NCI-H774 (cell line): ENCODE results near the gene PPTC7.
"Not testable (repeated sequence)": the region's sequence is repeated elsewhere in the genome, so short reads cannot be mapped to it uniquely, and the experiment has no call there.

ENCODE experiments used
- DNase-seq: peaks from one replicate; lab custom pipeline; 2025; lab: John Stamatoyannopoulos, UW

The PPTC7 gene

DNA sequence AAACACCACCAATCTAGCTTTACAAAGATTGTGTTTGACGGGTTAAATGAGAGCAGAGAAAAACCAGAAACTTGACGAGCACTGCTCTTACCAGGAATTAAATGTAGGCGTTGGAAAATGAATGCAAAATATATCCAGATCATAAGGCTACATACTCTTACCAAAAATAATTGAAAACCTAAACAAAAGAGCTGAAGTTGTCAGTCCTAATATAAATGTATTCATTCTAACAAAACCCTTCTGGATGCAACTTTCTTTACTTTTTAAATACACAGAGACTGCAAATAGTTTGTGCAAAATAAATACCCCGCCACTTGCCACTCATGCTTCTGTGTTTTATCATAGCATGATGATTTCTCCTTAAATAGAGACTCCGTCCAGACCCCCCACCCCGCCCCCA is 48.3 kb downstream of the PPTC7 start:
- no peak for DNase-seq

GRCh38 chr12:110533607-110534006 is 49.5 kb downstream of the PPTC7 start:
- DNase-seq: no peak

DNA sequence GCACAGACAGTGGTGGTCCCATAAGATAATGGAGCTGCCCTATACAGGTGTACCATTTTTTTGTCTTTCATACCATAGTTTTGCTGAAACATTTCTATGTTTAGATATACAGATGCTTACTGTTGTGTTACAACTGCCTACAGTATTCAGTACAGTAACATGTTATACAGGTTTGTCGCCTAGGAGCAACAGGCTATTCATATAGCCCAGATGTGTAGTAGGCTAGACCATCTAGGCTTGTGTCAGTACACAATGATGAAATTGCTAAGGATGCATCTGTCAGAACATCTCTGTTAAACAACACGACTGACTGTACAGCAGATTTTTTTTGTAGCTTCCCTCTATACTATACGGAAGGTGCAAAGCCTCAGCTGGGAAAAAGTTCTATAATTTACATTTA is 50.5 kb downstream of the PPTC7 start:
- DNase-seq: no peak

DNA sequence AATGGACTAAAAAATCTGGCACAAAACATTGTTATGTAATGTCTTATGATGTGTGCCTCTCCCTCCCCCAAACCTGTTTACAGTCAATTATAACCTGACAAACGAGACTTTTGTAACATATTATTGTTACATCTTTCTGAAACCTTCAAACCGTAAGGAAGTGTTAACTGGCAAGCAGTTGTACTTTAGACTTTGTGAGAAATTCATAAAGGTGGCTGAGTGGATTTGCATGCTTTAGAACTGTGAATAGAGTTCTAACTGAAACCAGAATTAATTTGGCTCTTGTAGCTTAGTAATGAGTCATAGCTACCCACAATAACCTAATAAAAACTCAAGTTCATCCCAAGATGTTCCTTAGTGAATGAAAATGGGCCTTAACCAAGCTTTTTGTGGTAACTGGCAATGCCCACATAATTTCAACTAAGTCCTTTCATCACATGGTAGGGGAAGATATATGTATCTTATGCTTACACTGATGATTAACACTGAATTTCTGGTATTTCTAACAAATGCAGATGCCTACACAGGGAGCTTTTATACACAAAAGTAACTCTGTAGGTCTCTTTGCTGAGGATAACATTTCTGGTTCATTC is 51.3 kb downstream of the PPTC7 start:
- no peak for DNase-seq

DNA sequence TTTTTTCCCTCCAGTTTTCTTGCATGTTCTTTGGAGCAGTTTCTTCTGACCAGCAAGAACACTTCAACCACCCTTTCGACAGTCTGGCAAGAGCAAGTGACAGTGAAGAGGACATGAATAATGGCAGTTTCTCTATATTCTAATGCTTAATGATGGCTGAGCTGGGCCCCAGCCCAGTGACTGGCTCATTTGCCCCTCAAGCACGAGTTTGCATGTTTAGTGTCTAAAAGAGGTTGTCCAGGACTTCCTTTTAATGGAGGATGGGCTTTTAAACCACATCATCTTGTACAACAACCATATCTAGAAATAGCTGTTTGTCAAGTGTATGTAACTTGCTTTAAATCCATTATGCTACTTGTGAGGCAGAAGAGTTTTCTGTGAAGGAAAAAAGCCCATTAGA is 52.6 kb downstream of the PPTC7 start:
- no peak for DNase-seq

GRCh38 chr12:110528277-110528839 is 54.8 kb downstream of the PPTC7 start:
- DNase-seq: no peak

GRCh38 chr12:110520876-110521712 is 62.0 kb downstream of the PPTC7 start:
- not testable (repeated sequence) for DNase-seq

DNA sequence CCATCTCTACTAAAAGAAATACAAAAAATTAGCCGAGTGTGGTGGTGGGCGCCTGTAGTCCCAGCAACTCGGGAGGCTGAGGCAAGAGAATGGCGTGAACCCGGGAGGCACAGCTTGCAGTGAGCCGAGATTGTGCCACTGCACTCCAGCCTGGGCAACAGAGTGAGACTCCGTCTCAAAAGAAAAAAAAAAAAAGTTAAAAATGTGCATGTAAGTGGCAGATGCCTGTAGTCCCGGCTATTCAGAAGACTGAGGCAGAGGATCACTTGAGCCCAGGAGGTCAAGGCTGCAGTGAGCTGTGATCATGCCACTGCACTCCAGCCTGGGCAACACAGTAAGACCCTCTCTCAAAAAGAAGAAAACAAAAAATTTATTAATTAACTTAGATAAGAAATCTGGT is 65.1 kb downstream of the PPTC7 start:
- not testable (repeated sequence) for DNase-seq

GRCh38 chr12:110516995-110517394 is 66.1 kb downstream of the PPTC7 start:
- DNase-seq: no peak

DNA sequence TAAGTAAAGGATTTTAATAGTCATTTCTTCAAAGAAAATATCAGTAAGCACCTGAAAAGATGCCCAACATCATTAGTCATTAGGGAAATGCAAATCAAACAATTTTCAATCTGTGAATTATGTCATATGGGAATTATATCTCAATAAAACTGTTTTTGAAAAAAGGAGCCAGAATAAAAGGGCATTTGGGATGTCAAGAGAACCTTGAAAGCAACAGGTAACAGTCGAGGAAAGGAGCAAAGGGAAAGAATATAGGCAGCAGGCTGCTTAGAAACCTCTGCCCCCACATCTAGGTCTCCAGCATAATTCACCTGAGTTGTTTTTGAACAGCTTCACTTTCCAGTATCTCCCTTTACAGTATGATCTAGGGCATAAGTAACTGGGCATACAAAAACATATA is 68.8 kb downstream of the PPTC7 start:
- DNase-seq: no peak

GRCh38 chr12:110513842-110514241 is 69.3 kb downstream of the PPTC7 start:
- no peak for DNase-seq

DNA sequence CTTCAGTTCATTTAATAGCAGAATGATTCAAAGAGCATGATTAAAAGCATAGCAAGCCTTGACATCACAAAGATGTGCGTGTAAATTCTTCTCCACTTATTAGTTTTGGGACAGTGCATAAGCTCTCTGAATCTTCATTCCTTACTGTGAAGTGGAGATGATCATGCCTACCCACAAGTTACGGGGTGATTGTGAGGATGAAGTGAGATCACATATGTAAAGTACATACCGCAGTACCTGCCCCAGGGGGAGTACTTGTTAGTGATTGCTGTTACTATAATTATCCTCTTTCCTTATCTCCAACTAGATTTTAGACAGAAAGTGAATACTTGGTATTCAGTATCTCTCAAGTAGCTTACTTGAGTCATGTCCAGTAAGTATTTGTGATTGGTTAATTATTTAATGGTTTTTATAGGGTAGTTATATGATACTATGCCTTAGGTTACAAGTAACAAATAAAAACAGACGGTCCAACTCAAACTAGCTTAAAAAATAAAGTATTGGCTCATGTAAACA is 75.0 kb downstream of the PPTC7 start:
- DNase-seq: no peak

- no peak for DNase-seq
These were observed 77.8 kb downstream of the PPTC7 start for GRCh38 chr12:110505332-110505731.

- DNase-seq: no peak
These were observed 79.7 kb downstream of the PPTC7 start for GRCh38 chr12:110503432-110503831.

- DNase-seq: peak; percentile 99
These were observed 81.1 kb downstream of the PPTC7 start, which contains the start of the genes RAD9B and VPS29 for GRCh38 chr12:110501752-110502738. Gene RAD9B (plus strand): TSS chr12:110502331. CDS start chr12:110502338, 7 bp downstream. Gene VPS29 (minus strand): TSS chr12:110502111. CDS start chr12:110502051, 60 bp downstream.

- DNase-seq: peak; percentile 40
These were observed 81.7 kb downstream of the PPTC7 start for GRCh38 chr12:110501399-110501751.

DNA sequence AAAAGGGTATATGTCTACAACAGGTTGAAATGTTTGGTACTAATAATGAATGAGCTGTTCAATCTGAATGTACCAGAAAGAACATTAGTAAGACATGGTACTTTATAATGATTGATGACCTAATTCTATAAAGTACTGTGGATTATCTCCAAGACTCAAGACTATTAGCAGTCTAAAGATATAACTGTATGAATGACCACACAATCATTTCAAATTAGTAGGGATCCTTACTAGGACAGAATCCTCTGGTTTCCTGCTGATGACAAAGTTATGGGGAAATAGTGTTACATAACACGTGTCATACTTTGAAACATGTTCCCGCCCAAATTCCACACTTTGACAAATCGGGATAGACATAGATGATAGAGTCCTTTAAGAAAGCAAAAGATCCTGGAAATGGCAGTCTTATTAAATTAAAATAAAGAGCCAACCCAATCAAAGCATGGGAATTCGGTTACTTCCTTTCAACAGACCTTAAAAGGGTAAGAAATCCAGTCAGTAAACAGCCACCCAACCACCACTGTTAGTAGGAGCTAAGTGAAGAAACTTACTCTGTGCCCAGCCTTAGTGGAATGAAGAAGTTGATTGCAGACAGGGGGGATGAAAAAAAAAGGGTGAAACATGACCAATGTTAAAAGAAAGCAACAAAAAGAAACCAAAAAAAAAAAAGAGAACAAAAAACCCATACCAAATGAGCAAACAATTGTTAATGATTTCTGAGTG is 84.0 kb downstream of the PPTC7 start:
- DNase-seq: no peak
